Measurements from ENCODE around the gene KRTAP10-3.

The KRTAP10-3 gene

GRCh38 chr21:44510109-44510507 lies 48.5 kb downstream of the KRTAP10-3 start:
- CTCF ChIA-PET = interaction anchor here (0.6 to 3.7 kb wide), 42 partner anchors 9 to 793 kb away, joined by 3 to 43 read pairs (median 4); partner anchors contain the start of gene UBE2G2
- Histone ChIP-seq H3K9me3 (ENCODE audit: control insufficient read depth, insufficient read depth, low read depth, low read length) (no peaks in the 10 kb centered on the region), H3K4me1 (ENCODE audit: control insufficient read depth, insufficient read depth, low read length) (no peaks in the 10 kb centered on the region; the same call in 1 of the 2 replicates), H3K27ac (ENCODE audit: extremely low read depth, low read depth, low read length) (no peak overlapping the region), H3K36me3 (ENCODE audit: control insufficient read depth in 2 of 2, insufficient read depth in 1 of 2, low read length in 2 of 2) (no peaks in the 10 kb centered on the region), H3K4me3 (ENCODE audit: low read depth, low read length) (no peak overlapping the region)
- TF ChIP-seq ZNF37A (tag by site-specific recombination; IDR thresholded peaks at IDR 0.05) (no peak), ZNF513 (tag by site-specific recombination; IDR thresholded peaks at IDR 0.05) (no peak), ZBTB7A (tag by site-specific recombination; IDR thresholded peaks at IDR 0.05; ENCODE audit: low read depth) (no peak), ZNF664 (tag by site-specific recombination; IDR thresholded peaks at IDR 0.05) (no peak), FEZF1 (tag by site-specific recombination; IDR thresholded peaks at IDR 0.05) (no peak), ZSCAN30 (tag by site-specific recombination; IDR thresholded peaks at IDR 0.05) (no peak), ZNF184 (tag by site-specific recombination; IDR thresholded peaks at IDR 0.05) (no peak), ZNF626 (tag by site-specific recombination; IDR thresholded peaks at IDR 0.05) (no peak), ZNF544 (tag by site-specific recombination; IDR thresholded peaks at IDR 0.05) (no peak), TCF7L2 (IDR thresholded peaks at IDR 0.05; ENCODE audit: borderline replicate concordance, low read depth, low read length) (no peak), ZNF571 (tag by site-specific recombination; IDR thresholded peaks at IDR 0.05) (no peak), ZIC2 (tag by site-specific recombination; IDR thresholded peaks at IDR 0.05) (no peak), ZNF548 (tag by site-specific recombination; IDR thresholded peaks at IDR 0.05) (no peak), ZNF324 (tag by site-specific recombination; IDR thresholded peaks at IDR 0.05) (no peak), ZBTB17 (tag by site-specific recombination; IDR thresholded peaks at IDR 0.05) (no peak), ZNF529 (tag by site-specific recombination; IDR thresholded peaks at IDR 0.05; ENCODE audit: insufficient replicate concordance) (no peak)
- POLR2A ChIA-PET = interaction anchor here (1.4 kb wide), 1 partner anchor 430 kb away, joined by 3 read pairs; the partner anchor contains the start of gene SLX9

GRCh38 chr21:44509539-44509938 lies 49.1 kb downstream of the KRTAP10-3 start:
- TF ChIP-seq ZNF645 (tag by site-specific recombination; IDR thresholded peaks at IDR 0.05) (no peak), ZNF530 (tag by site-specific recombination; IDR thresholded peaks at IDR 0.05; ENCODE audit: low read depth) (no peak), ZNF248 (tag by site-specific recombination; IDR thresholded peaks at IDR 0.05) (no peak), ZFP69B (tag by site-specific recombination; IDR thresholded peaks at IDR 0.05) (no peak), CTCF (tag by site-specific recombination; IDR thresholded peaks at IDR 0.05) (peak; percentile 52), ZNF529 (tag by site-specific recombination; IDR thresholded peaks at IDR 0.05; ENCODE audit: insufficient replicate concordance) (no peak), ZBTB48 (tag by site-specific recombination; IDR thresholded peaks at IDR 0.05) (no peak)
- no peak overlapping the region for H3K27ac ChIP-seq (ENCODE audit: extremely low read depth, low read depth, low read length)
- H3K9me3 ChIP-seq (ENCODE audit: control insufficient read depth, insufficient read depth, low read depth, low read length) = no peaks in the 10 kb centered on the region
- ChIA-PET POLR2A (no interaction called here), CTCF (interaction anchor here (0.5 to 3.7 kb wide), 28 partner anchors 8 to 1055 kb away, joined by 3 to 43 read pairs (median 6); no protein-coding TSS in a partner anchor)
- H3K4me3 ChIP-seq (ENCODE audit: low read depth, low read length) = no peak overlapping the region
- no peaks in the 10 kb centered on the region for H3K36me3 ChIP-seq (ENCODE audit: control insufficient read depth in 2 of 2, insufficient read depth in 1 of 2, low read length in 2 of 2)
- no peaks in the 10 kb centered on the region; the same call in 1 of the 2 replicates for H3K4me1 ChIP-seq (ENCODE audit: control insufficient read depth, insufficient read depth, low read length)
